ENCODE results near the gene FKBP6.
A peak's percentile ranks its signal among the peaks of the same experiment; 100 is the strongest.
"Not testable (repeated sequence)": the region's sequence is repeated elsewhere in the genome, so short reads cannot be mapped to it uniquely, and the experiment has no call there.

Gene FKBP6

DNA sequence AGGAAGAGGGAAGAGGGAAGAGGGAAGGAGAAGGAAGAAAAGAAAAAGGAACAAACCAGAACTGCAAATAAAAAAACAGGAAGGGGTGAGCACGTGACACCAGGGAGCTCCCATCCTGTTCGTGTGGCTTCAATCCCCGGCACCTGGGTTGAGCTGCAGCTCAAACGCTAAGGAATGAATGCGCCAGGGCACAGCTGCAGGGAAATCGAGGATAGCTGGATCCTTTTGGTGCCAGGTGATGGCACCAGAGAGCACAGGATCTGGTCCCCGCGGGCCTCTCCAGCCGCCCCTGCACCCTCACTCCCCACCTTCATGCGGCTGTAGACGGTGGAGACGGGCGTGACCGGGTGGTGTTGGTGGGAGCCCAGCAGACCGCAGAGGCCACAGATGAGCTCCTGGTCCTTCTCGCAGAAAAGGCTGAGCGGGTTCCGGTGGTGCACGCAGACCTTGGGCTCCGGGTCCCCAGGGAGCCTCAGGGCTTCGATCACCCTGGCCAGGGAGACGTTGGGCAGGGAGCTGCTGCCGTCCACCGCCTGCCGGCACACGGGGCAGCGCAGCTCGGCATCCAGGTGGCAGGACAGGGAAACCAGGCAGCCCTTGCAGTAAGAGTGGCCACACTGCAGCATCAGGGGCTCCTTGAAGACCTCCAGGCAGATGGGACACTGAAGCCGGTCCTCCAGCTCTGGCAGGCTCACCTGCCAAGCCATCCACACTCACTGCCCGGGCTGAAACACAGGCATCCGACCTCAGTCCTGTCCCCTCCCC is 3.7 kb upstream of the FKBP6 start:
- peak in 1 of 2 experiments; percentile 28 for DNase-seq

DNA sequence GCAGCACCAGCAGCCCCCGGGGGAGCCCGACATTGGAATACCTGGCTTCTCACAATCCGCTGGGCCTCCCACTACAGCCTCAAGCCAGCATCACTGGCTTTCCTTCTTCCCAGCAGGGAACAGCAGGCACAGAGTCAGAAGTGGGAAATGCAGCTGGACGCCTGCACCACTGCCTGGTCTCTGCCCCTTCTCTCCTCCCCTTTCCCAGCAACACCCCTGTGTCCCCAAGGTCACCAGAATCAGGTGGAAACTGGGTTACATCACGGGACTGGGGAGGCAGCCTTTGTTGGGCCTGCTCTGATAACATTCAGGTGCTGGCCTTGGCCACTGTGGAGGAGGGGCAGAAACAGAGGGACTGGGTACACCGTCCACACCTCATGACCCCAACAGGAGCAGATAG is 2.5 kb upstream of the FKBP6 start:
- not testable (repeated sequence) for DNase-seq

- DNase-seq: not testable (repeated sequence)
These were observed 512 bp upstream of the FKBP6 start for GRCh38 chr7:73327449-73327848.

- no peak for DNase-seq
These were observed 735 bp downstream of the FKBP6 start for GRCh38 chr7:73328696-73329095.

DNA sequence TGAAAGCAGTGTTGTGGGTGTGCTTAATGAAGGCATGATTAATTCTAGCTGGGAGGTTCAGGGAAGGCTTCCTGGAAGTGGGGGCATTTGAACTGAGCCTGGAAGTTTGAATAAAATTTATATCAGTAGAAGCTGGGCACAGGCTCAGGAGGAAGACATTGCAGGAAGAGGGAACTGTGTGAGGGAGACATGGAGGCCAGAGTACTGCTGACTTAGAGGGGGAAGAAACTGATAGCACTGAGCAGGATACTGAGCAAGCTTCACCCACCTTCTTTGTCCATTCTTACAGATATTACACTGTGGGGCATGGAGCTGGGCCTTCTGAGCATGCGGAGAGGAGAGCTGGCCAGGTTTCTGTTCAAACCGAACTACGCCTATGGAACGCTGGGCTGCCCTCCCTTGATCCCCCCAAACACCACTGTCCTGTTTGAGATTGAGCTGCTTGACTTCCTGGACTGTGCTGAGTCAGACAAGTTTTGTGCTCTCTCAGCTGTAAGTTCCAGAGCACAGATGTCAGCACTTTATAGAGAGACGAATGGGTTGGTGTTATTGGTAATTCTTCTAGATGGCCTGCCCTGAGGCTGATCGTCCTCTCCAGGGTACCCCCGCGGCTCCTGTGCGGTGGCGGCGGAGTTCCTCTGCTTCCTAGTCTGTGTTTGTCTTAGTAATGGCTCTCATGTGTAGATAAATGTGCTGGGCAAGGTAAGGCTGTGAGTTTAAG is 2.1 kb downstream of the FKBP6 start:
- no peak for DNase-seq

DNA sequence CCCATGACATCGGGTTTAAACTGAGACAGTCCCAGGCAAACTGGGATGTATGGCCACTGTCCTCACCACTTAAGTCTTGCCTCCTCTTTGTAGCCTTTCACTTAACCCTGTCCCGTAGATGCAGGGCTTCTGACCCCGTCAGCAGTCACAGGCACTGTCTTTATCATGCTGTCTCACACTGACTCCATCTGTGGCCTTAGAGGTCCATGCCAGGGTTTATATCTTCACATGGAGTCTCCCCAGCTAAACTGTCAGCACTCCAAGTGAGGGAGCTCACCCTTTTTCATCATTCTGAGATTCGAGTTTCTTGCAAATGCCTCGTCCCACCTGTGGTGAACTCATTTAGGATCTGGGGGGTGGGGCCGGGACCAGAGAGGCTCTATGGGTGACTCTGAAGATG is 2.8 kb downstream of the FKBP6 start:
- DNase-seq: no peak

DNA sequence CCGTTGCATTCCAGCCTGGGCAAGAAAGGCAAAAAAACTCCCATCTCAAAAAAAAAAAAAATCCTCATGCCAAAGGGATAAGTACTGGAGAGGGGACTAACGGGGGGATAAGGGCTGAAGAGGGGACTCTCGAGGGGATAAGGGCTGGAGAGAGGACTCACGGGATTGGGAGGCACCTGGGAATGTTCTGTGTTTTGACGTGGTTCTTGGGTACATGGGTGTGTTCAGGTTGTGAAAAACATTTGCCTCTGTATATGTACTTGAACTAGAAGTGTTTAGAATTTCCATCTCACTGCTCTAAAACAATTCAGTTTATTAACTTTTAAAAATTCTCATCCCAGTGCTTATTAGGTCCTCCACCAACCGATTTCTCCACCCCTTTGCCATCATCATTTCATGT is 4.5 kb downstream of the FKBP6 start:
- no peak for DNase-seq

DNA sequence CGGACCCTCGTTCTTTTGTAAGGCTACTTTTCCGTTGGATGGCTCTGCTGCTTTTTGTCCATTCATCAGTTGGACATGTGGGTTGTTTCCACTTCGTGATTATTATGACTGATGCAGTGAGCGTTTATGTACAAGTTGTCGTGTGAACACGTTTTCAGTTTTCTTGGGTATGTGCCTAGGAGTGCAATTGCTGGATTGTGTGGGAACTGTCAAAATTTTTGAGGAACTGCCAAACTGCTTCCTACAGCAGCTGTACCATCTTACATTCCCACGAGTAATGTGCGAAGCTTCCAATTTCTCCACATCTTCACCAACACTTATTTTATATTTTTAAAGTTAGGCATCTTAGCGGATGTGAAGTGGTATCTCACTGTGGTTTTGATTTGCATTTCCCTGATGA is 10.4 kb downstream of the FKBP6 start:
- no peak for DNase-seq

GRCh38 chr7:73340514-73340913 is 12.6 kb downstream of the FKBP6 start:
- no peak for DNase-seq

- no peak for DNase-seq
These were observed 13.9 kb downstream of the FKBP6 start for GRCh38 chr7:73341877-73342276.

GRCh38 chr7:73342645-73343044 is 14.7 kb downstream of the FKBP6 start:
- peak in 1 of 2 experiments; percentile 16 for DNase-seq

DNA sequence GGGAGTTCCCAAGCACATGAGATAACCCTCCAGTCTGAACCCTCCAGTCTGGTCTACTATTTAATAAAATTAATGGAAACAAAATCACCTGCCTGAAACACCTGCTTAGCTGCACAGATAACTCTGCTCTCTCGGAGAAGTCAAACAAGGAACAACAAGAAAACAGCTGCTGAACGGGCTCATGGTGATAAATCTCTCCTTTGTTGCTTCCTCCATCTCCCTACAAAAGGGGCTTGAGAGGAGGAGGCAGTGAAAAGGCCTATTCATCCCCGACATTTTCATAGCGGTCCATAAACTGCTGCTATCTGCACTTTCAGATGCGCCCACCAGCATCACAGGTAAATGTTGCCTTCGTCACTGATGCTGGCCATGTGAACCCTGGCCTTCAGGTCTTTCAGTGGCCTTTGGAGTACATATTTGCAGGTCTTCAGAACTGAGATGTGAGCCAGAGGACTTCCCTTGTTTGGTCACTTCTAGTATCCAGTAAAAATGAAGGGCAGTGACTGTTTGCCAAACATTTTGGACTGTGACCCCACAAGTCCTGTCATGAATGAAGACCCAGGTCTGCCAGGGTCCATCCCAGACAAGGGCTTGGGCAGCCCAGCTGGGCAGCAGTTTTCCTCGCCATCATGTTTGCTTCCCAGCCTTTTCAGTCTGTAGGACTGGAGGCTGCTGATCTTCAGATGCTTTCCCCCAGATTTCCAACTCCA is 15.9 kb downstream of the FKBP6 start:
- DNase-seq: no peak

DNA sequence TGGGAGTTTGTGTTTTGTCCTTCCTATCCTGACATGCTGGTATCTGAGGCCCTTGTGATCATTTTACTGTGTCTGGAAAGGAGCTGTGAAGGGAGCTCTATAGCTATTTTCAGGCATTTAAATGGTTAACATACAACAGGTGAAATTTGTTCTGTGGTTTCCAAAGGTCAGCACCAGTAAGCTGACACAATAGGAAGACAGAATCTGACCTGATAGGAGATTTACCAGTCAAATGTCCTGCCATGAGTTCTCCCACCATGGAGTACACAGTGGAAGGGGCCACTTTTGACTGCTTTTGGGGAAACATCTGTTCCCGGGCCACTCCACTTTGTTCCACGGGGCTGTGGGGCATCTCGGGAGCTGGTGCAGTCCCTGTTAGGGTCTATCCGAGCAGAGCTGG is 17.6 kb downstream of the FKBP6 start:
- no peak for DNase-seq

DNA sequence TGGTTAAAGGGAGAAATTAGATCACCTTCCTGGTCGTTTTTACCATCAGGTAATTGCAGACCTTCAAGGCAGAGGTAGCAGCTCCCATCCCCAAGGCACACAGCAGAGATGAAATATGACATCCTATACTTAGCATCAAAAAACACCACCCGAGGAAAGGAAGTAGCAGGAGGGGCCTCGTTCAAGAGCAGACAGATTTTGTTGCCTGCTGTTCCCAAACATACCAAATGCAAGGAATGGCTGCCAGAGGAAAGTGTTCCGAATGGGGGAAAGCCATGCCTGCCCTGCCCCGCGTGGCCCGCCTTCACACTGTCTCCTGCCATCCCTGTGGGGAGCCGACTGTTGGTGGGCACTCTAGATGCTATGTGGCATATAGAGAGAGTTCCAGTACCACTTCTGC is 18.0 kb downstream of the FKBP6 start:
- no peak for DNase-seq

DNA sequence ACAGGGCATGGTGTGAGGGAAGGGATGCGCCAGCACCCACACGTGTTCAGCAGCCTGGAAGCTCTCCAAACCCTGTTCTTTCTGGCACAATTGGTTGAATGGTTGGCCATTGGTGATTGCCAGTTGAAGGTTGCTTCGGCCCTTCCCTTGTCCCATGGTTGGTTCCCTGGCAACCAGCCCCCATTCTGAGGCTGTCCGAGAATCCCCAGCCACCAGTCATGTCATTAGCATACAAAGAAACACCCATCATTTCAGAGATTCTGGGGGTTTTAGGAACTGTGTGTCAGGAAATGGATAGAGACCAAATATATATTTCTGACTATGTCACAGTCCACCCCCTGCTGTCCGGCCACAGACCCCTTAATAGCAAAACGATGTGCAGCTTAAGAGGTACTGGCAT is 21.8 kb downstream of the FKBP6 start:
- no peak for DNase-seq

DNA sequence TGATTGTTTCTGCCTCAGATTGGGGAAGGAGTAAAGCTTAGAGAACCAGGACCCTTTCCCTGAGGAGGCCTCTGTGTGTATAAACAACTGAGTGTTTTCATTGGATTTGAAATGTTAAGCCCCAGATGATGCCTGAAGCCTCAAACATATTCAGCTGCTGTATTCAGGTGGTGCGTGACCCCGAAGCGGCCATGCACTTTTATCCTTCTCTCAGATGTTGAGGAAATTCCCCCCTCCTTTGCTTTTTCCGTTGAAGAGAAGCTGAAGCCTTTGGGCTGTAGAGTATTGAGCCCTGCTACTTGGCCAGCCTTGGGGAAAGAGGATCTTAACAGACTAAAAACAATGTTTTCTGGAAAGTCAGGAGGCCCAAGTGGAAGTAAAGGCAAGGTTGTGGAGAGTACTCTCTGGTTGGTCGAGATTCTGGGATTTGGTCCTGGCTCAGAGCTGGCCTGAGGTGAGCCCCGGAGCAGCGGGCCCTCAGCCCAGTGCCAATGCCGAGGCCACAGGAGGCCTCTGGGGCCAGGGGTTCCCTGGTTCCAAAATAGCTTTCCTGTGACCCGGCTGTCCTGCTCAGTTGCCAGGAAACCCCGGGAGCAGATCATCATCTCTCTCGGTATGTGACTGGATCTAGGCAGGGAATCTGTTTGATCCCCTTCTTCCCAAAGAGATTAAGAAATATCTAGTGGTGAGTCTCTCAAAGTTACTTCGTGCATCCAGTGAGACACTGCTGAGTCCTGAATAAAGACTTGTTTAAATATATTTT is 22.5 kb downstream of the FKBP6 start:
- no peak for DNase-seq

DNA sequence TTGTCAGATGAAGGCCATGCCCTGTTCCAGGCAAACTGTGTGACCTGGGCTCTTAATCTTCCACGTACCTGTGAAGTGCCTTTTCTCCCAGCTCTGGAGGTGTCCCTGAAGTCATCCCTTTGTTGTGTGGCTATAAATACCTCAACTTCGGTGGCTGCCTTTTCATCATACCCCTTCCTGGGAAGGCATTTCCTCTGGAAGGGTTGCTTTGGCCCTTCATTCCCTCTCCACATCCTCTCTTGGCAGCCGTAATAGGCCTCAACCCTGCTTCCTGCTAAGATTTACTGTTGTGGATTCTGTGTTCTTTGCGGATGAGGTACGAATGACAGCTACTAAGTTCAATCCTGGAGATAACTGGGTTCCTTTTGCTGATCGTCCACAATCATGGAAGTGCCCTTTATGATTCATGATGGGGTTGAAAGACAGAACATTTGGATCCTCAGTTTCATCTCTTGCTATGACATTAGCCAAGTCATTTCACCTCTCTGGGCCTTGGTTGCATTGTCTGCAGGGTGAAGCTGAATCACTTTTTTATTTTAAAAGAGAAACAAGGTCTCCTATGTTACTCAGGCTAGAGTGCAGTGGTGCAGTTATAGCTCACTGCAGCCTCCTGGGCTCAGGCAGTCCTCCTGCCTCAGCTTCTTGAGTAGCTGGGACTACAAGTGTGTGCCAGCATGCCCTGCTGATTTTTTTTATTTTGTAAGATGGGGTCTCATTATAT is 23.6 kb downstream of the FKBP6 start:
- DNase-seq: no peak

DNA sequence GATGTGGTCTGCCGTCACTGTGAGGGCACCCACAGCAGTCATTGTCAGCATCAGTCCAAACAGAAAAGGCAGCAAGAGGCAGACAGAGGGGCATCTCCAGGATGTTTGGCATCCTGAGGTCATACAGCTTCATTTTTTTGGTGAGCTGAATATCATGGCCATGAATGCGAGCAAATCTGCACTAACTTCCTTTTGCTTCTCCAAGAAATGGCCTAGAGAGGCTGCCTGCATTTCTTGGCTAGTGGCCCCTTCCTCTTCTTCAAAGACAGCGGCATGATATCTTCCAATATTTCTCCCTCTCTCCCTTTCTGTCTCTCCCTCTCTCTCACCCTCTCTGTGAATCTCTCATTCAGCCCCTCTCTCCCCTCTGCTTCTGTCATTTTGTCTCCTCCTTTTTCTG is 24.8 kb downstream of the FKBP6 start:
- DNase-seq: no peak

DNA sequence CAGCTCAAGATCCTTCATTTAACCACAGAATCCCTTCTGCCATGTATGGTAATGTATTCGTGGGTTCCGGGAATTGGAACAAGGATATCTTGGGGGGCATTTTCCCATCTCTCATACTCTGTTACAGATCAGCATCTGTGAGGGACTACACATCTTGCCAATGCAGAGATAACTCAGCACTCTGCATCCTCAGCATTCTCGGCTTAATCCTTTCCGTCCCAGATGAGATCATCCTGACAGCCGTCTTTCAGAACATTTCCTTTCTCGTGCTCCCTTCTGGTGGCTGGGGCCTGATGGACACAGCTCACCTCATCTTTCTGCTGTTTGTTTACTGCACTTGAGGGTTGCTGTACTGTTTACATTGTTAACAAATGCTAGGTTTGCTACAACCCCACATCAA is 25.3 kb downstream of the FKBP6 start:
- no peak for DNase-seq

DNA sequence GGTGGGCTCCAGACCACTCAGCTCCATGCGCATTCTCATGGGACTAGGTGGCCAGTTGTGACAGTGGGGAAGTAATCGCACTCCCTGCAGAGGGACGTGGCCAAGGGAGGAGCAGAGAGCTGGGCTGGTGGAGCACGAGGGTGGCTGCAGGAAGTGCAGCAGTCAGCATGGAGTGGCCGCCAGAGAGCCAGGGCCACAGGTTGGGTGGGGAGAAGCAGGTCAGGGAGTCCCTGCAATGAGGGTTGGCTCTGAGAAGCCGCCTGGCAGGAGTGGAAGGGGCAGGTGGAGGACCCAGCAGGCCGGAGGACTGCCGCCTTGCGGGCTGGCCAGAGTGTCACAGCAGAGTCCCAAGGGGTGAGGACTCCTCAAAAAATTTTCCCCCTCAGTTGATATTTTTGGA is 26.2 kb downstream of the FKBP6 start:
- DNase-seq: no peak

GRCh38 chr7:73354821-73355220 is 26.9 kb downstream of the FKBP6 start:
- DNase-seq: no peak

GRCh38 chr7:73356159-73356558 is 28.2 kb downstream of the FKBP6 start:
- DNase-seq: no peak
